GM12878 (cell line): ENCODE data around the gene HSD11B1. TPM values are rescaled to one million over a fixed set of nuclear protein-coding genes. Genes with fewer than 3 reads are reported as not detected.

Experiments used
- CBFB ChIP-seq: IDR thresholded peaks from 2 replicates; pipeline ENCODE4 v1.6.1; 2016; ENCODE audit warnings: antibody characterized with exemption, low read depth
- CREM ChIP-seq: IDR thresholded peaks from 2 replicates; pipeline ENCODE4 v1.6.1; 2014; ENCODE audit warnings: antibody characterized with exemption, low read depth
- ESRRA ChIP-seq: IDR thresholded peaks from 2 replicates; pipeline ENCODE4 v1.6.1; 2012; ENCODE audit warnings: mild to moderate bottlenecking, low read length, improper control_type of control experiment
- ETV6 ChIP-seq, 2 experiments: fragments of 450-650 bp in 1 of 2; IDR thresholded peaks in 1 of 2; conservative IDR thresholded peaks in 1 of 2; 2 replicates each; pipeline ENCODE4 v1.6.1; 2014; ENCODE audit warnings: antibody characterized with exemption in 1 of 2, borderline replicate concordance in 1 of 2, low read depth in 1 of 2, mild to moderate bottlenecking in 1 of 2, moderate library complexity in 1 of 2
- EZH2 ChIP-seq: IDR thresholded peaks from 2 replicates; pipeline ENCODE4 v1.6.1; 2012; ENCODE audit warnings: low read depth, mild to moderate bottlenecking, control low read depth, inconsistent platforms, low read length, borderline replicate concordance; ENCODE audit not compliant: control insufficient read depth
- LARP7 ChIP-seq: fragments of 450-650 bp; IDR thresholded peaks from 2 replicates; pipeline ENCODE4 v1.6.1; 2017; ENCODE audit warnings: mild to moderate bottlenecking
- MYB ChIP-seq: fragments of 150-350 bp; IDR thresholded peaks from 2 replicates; pipeline ENCODE4 v1.6.1; 2014; ENCODE audit warnings: mild to moderate bottlenecking, low read depth, low read length, borderline replicate concordance
- NFYB ChIP-seq: IDR thresholded peaks from 2 replicates; pipeline ENCODE4 v1.6.1; 2011; ENCODE audit warnings: low read depth, mild to moderate bottlenecking, low read length, improper control_type of control experiment, moderate library complexity; ENCODE audit not compliant: insufficient read depth
- NRF1 ChIP-seq: conservative IDR thresholded peaks from 2 replicates; pipeline ENCODE4 v1.6.1; 2011; ENCODE audit warnings: mild to moderate bottlenecking, low read depth, low read length, improper control_type of control experiment
- PAX8 ChIP-seq: fragments of 450-650 bp; IDR thresholded peaks from 2 replicates; pipeline ENCODE4 v1.6.1; 2017; ENCODE audit warnings: mild to moderate bottlenecking, moderate library complexity
- RBBP5 ChIP-seq: fragments of 200-600 bp; sonication (generic); conservative IDR thresholded peaks from 2 replicates; pipeline ENCODE4 v1.6.1; 2016
- STAT1 ChIP-seq: fragments of 450-650 bp; conservative IDR thresholded peaks from 2 replicates; pipeline ENCODE4 v1.6.1; 2014; ENCODE audit warnings: antibody characterized with exemption, mild to moderate bottlenecking
- TARDBP ChIP-seq: IDR thresholded peaks from 2 replicates; pipeline ENCODE4 v1.6.1; 2016; ENCODE audit warnings: borderline replicate concordance
- YY1 ChIP-seq: IDR thresholded peaks from 2 replicates; pipeline ENCODE4 v1.6.1; 2011; ENCODE audit warnings: low read depth, mild to moderate bottlenecking, low read length
- ZZZ3 ChIP-seq: IDR thresholded peaks from 2 replicates; pipeline ENCODE4 v1.6.1; 2011; ENCODE audit warnings: low read depth; ENCODE audit not compliant: control insufficient read depth, insufficient read length
- polyA plus RNA-seq, 11 experiments: library from polyadenylated mRNA; depleted of rRNA in 4 of 11; unstranded in 6 of 11; stranded (reverse) in 5 of 11; fragments of >200 nt; fragmentation: Nextera tagmentation in 4 of 11; fragmentation: Illumina TruSeq in 1 of 11; extraction: Ambion mirVana in 4 of 11; extraction: Trizol in 1 of 11; gene quantifications; 1 replicate in 1 of 11; 2 replicates in 10 of 11; pipeline versions ENCODE4 v1.2.1 to v1.2.3, GENCODE V29; 2011 to 2016; ENCODE audit warnings: inconsistent platforms in 2 of 11, missing spikeins in 2 of 11, low read depth in 1 of 11
- total RNA-seq, 4 experiments: library from RNA; depleted of rRNA in 3 of 4; stranded (reverse); fragments of >200 nt in 3 of 4; fragmentation: Illumina TruSeq in 1 of 4; extraction: Trizol in 1 of 4; gene quantifications; 2 replicates each; pipeline versions ENCODE4 v1.2.1 to v1.2.3, GENCODE V29; 2013 to 2021
- TF ChIP-seq, protein P1 (sequence below): IDR thresholded peaks from 2 replicates; pipeline ENCODE4 v1.6.1; 2012; ENCODE audit warnings: improper control_type of control experiment, low read depth, low read length; ENCODE audit not compliant: insufficient replicate concordance
- TF ChIP-seq, protein P2 (sequence below): IDR thresholded peaks from 2 replicates; pipeline ENCODE4 v1.6.1; 2011; ENCODE audit warnings: mild to moderate bottlenecking, low read depth, low read length, moderate library complexity; ENCODE audit not compliant: insufficient replicate concordance
- TF ChIP-seq, protein P3 (sequence below): fragments of 450-650 bp; IDR thresholded peaks from 2 replicates; pipeline ENCODE4 v1.6.1; 2017; ENCODE audit warnings: low read depth, mild to moderate bottlenecking, moderate library complexity
- TF ChIP-seq, protein P4 (sequence below): fragments of 450-650 bp; IDR thresholded peaks from 2 replicates; pipeline ENCODE4 v1.6.1; 2017; ENCODE audit warnings: mild to moderate bottlenecking

Gene HSD11B1
- total and polyA plus RNA-seq, 10 of the 15 experiments (the other 5 are each of a cell fraction or from before 2014, with no cell fraction given) = 0.04 to 0.27 (median 0.15) TPM; not detected in 7

DNA sequence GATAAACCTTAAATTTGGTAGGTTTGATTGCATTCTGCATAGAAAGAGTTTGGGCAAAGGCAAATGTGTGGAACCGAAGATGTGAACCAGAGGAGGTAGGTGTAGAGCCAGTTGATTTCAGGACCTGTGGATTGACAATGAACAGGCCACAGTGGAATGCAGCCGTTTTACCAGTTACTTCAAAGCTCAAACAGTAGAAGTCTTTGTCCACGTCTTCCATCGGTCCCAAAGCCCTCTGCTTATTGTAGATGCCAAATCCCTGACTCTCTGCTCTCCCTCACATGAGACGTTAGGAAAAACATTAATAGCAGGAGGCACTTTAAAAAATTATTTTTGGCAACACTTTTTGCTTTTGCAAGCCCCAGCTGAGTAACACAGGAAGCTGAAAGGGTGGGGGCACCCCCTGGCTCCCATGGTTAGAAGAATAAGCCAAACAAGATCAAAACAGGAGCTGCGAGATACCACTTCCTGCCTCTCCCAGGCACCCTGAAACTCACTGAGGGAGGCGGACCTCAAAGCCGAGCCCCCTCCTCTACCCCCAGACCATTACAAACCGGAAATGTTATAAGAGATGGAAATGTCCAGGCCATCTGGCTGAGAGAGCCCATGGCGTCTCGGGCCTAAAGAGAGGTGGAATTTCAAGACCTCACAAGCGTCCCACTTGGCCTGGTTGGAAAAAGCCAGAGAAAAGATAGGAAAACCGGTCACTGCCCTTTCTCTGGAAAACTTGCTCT is 64.7 kb downstream of the HSD11B1 start (continued):
- TF ChIP-seq, protein P1, sequence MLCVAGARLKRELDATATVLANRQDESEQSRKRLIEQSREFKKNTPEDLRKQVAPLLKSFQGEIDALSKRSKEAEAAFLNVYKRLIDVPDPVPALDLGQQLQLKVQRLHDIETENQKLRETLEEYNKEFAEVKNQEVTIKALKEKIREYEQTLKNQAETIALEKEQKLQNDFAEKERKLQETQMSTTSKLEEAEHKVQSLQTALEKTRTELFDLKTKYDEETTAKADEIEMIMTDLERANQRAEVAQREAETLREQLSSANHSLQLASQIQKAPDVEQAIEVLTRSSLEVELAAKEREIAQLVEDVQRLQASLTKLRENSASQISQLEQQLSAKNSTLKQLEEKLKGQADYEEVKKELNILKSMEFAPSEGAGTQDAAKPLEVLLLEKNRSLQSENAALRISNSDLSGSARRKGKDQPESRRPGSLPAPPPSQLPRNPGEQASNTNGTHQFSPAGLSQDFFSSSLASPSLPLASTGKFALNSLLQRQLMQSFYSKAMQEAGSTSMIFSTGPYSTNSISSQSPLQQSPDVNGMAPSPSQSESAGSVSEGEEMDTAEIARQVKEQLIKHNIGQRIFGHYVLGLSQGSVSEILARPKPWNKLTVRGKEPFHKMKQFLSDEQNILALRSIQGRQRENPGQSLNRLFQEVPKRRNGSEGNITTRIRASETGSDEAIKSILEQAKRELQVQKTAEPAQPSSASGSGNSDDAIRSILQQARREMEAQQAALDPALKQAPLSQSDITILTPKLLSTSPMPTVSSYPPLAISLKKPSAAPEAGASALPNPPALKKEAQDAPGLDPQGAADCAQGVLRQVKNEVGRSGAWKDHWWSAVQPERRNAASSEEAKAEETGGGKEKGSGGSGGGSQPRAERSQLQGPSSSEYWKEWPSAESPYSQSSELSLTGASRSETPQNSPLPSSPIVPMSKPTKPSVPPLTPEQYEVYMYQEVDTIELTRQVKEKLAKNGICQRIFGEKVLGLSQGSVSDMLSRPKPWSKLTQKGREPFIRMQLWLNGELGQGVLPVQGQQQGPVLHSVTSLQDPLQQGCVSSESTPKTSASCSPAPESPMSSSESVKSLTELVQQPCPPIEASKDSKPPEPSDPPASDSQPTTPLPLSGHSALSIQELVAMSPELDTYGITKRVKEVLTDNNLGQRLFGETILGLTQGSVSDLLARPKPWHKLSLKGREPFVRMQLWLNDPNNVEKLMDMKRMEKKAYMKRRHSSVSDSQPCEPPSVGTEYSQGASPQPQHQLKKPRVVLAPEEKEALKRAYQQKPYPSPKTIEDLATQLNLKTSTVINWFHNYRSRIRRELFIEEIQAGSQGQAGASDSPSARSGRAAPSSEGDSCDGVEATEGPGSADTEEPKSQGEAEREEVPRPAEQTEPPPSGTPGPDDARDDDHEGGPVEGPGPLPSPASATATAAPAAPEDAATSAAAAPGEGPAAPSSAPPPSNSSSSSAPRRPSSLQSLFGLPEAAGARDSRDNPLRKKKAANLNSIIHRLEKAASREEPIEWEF = peak; percentile 86
- TF ChIP-seq NFYB (no peak), MYB (no peak), STAT1 (no peak), ZZZ3 (no peak), TARDBP (no peak), EZH2 (no peak), PAX8 (peak; percentile 26; the same call in 1 of the 2 replicates), RBBP5 (no peak), YY1 (no peak; the same call in 1 of the 2 replicates), CBFB (peak; percentile 67; the same call in 1 of the 2 replicates), ETV6 (conservative IDR thresholded peaks at IDR 0.05 in 1 of 2, IDR thresholded peaks at IDR 0.05 in 1 of 2; ENCODE audit: borderline replicate concordance in 1 of 2, low read depth in 1 of 2) (peak in 1 of 2 experiments; percentile 83; a peak in 2 of 4 replicates), ESRRA (no peak), LARP7 (0 out of 2 replicates have a peak, but pooled peaks have one; percentile 28), CREM (no peak; the same call in 1 of the 2 replicates), NRF1 (no peak)
- TF ChIP-seq, protein P2, sequence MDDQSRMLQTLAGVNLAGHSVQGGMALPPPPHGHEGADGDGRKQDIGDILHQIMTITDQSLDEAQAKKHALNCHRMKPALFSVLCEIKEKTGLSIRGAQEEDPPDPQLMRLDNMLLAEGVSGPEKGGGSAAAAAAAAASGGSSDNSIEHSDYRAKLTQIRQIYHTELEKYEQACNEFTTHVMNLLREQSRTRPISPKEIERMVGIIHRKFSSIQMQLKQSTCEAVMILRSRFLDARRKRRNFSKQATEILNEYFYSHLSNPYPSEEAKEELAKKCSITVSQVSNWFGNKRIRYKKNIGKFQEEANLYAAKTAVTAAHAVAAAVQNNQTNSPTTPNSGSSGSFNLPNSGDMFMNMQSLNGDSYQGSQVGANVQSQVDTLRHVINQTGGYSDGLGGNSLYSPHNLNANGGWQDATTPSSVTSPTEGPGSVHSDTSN = no peak
- TF ChIP-seq, protein P3, sequence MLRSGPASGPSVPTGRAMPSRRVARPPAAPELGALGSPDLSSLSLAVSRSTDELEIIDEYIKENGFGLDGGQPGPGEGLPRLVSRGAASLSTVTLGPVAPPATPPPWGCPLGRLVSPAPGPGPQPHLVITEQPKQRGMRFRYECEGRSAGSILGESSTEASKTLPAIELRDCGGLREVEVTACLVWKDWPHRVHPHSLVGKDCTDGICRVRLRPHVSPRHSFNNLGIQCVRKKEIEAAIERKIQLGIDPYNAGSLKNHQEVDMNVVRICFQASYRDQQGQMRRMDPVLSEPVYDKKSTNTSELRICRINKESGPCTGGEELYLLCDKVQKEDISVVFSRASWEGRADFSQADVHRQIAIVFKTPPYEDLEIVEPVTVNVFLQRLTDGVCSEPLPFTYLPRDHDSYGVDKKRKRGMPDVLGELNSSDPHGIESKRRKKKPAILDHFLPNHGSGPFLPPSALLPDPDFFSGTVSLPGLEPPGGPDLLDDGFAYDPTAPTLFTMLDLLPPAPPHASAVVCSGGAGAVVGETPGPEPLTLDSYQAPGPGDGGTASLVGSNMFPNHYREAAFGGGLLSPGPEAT = peak; percentile 85
- TF ChIP-seq, protein P4, sequence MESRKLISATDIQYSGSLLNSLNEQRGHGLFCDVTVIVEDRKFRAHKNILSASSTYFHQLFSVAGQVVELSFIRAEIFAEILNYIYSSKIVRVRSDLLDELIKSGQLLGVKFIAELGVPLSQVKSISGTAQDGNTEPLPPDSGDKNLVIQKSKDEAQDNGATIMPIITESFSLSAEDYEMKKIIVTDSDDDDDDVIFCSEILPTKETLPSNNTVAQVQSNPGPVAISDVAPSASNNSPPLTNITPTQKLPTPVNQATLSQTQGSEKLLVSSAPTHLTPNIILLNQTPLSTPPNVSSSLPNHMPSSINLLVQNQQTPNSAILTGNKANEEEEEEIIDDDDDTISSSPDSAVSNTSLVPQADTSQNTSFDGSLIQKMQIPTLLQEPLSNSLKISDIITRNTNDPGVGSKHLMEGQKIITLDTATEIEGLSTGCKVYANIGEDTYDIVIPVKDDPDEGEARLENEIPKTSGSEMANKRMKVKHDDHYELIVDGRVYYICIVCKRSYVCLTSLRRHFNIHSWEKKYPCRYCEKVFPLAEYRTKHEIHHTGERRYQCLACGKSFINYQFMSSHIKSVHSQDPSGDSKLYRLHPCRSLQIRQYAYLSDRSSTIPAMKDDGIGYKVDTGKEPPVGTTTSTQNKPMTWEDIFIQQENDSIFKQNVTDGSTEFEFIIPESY = no peak
